8988T (cell line): ENCODE data around the gene CHCHD4.
"Not testable (repeated sequence)": the region's sequence is repeated elsewhere in the genome, so short reads cannot be mapped to it uniquely, and the experiment has no call there.

Experiments
- DNase-seq: peaks from one replicate; pipeline ENCODE4 v3.0.0; 2011

The CHCHD4 gene

GRCh38 chr3:14133876-14134275 is 9.2 kb upstream of the CHCHD4 start:
- DNase-seq: no peak

GRCh38 chr3:14133188-14133800 is 8.6 kb upstream of the CHCHD4 start:
- peak; percentile 8 for DNase-seq

- peak; percentile 10 for DNase-seq
These were observed 8.0 kb upstream of the CHCHD4 start for GRCh38 chr3:14132689-14133088.

GRCh38 chr3:14132120-14132519 is 7.5 kb upstream of the CHCHD4 start:
- no peak for DNase-seq

GRCh38 chr3:14131134-14131533 is 6.5 kb upstream of the CHCHD4 start:
- peak; percentile 13 for DNase-seq

GRCh38 chr3:14130707-14131106 is 6.0 kb upstream of the CHCHD4 start:
- DNase-seq: peak; percentile 13

GRCh38 chr3:14130230-14130629 is 5.6 kb upstream of the CHCHD4 start:
- DNase-seq: peak; percentile 6

GRCh38 chr3:14129296-14129695 is 4.6 kb upstream of the CHCHD4 start:
- peak; percentile 5 for DNase-seq

GRCh38 chr3:14128724-14129123 is 4.1 kb upstream of the CHCHD4 start:
- peak; percentile 4 for DNase-seq

GRCh38 chr3:14127516-14128161 is 3.0 kb upstream of the CHCHD4 start:
- DNase-seq: peak; percentile 5

- peak; percentile 2 for DNase-seq
These were observed 2.3 kb upstream of the CHCHD4 start for GRCh38 chr3:14126887-14127505.

GRCh38 chr3:14126017-14126886 is 1.6 kb upstream of the CHCHD4 start:
- DNase-seq: peak; percentile 7

GRCh38 chr3:14125193-14126016 is 735 bp upstream of the CHCHD4 start:
- peak; percentile 70 for DNase-seq

GRCh38 chr3:14124223-14124614 is 451 bp downstream of the CHCHD4 start:
- peak; percentile 59 for DNase-seq

- DNase-seq: peak; percentile 9
These were observed 1.1 kb downstream of the CHCHD4 start for GRCh38 chr3:14123308-14124222.

- peak; percentile 1 for DNase-seq
These were observed 2.4 kb downstream of the CHCHD4 start for GRCh38 chr3:14122301-14122700.

GRCh38 chr3:14121859-14122258 is 2.8 kb downstream of the CHCHD4 start:
- no peak for DNase-seq

GRCh38 chr3:14120921-14121448 is 3.7 kb downstream of the CHCHD4 start:
- DNase-seq: not testable (repeated sequence)

GRCh38 chr3:14120111-14120920 is 4.4 kb downstream of the CHCHD4 start:
- no peak for DNase-seq

- DNase-seq: no peak
These were observed 5.0 kb downstream of the CHCHD4 start for GRCh38 chr3:14119651-14120050.
